GM19025 (cell line): ENCODE data around the gene FSD1.
"Not testable (repeated sequence)": the region's sequence is repeated elsewhere in the genome, so short reads cannot be mapped to it uniquely, and the experiment has no call there.

Source experiments
- ATAC-seq: cut with Tn5 transposase; IDR thresholded peaks from one replicate; pipeline ENCODE4 v1.9.1; 2021; ENCODE audit warnings: mild to moderate bottlenecking, low read depth, moderate library complexity; ENCODE audit not compliant: unreplicated experiment

FSD1 gene

DNA sequence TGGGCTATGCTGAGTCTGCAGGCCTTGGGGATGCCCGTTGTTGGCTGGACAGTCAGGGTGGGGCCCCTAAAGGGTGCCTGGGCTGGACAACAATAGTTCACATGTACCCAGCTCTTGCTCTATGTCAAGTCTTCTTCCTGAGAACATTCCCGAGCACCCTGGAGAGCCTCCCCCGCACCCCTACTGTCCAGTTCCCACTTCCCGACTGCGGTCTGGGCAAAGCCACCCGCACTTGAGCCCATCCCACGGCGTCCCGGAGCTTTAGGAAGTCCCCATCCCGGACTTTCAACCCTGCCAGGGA lies 37.9 kb downstream of the FSD1 start:
- no peak for ATAC-seq

- ATAC-seq, result peak; percentile 89
Measured at GRCh38 chr19:4342615-4343369, 38.4 kb downstream of the FSD1 start.

- ATAC-seq, result peak; percentile 47
Measured at GRCh38 chr19:4343370-4344307, 39.2 kb downstream of the FSD1 start, which contains the start of gene MPND. Gene MPND, plus strand, starts transcription at chr19:4343562. Its CDS starts 32 bp downstream, at chr19:4343594.

DNA sequence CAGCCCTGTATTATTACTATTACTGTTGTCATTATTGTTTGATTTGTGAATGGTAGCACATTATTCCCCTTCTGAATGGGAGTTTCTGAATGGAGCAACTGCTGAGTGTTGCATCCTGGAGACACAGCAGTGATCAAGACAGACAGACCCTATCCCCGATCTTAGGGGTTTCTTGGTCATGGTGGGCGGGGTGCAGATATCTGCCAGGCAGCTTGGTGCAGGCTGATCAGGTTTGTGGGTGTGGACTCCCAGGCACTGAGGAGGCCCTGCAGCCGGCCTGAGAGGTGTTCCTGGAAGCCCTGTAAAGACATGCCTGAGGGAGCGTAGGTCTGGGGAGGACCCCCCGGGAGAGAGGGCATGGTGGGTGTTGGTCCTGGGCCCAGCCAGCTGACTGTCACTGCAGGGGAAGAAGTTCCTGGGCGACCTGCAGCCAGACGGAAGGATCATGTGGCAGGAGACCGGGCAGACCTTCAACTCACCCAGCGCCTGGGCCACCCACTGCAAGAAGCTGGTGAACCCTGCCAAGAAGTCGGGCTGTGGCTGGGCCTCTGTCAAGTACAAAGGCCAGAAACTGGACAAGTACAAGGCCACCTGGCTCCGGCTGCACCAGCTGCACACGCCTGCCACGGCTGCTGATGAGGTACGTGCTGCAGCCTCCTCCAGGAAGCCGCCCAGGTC lies 41.1 kb downstream of the FSD1 start:
- no peak for ATAC-seq

DNA sequence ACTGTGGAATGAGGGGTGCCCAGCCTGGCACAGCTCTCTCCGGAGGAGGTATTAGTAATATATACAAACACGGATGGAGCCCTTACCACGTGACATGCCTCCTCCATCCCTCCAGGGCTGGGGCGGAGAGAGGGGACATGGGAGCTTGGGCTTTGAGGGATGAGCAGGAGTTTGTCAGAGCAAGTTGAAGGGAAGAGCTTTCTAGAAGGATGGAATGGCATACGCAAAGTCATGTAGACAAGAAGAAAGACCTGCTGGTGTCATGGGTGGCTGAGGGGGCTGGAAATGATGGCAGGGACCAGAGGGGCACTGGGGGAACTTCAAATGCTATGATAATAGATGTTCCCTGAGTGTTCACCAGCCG lies 41.6 kb downstream of the FSD1 start:
- no peak for ATAC-seq

GRCh38 chr19:4347521-4347920 lies 43.1 kb downstream of the FSD1 start:
- ATAC-seq, result no peak

DNA sequence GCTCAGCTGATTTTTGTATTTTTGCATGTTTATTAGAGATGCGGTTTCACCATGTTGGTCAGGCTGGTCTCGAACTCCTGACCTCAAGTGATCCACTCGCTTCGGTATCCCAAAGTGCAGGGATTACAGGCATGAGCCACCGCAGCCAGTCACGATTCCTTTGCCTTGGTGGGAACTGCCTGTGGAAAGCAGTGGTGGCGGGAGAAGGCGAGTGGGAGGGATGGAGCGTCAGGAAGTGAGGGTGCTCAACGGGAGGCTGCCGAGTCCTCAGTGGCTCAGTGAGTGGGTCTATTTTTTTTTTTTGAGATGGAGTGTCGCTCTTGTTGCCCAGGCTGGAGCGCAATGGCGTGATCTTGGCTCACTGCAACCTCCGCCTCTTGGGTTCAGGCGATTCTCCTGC lies 44.8 kb downstream of the FSD1 start:
- ATAC-seq, result not testable (repeated sequence)

DNA sequence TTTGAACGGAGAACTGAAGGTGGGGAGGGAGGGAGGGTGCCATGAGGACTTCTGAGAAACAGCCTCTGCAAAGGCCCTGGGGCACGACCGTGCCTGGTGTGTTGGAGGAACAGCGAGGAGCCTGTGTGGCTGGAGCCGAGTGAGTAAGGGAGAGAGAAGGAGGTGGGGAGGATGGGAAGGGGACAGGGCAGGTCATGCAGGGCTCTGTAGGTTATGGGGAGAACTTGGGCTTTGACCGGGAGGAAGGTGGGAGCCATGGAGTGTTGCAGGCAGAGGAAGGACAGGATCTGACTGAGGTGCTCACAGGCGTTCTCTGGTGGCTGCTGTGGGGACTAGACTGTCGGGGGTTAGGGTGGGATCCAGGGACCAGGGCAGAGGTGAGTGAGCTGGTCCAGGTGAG lies 45.7 kb downstream of the FSD1 start:
- ATAC-seq, result no peak

DNA sequence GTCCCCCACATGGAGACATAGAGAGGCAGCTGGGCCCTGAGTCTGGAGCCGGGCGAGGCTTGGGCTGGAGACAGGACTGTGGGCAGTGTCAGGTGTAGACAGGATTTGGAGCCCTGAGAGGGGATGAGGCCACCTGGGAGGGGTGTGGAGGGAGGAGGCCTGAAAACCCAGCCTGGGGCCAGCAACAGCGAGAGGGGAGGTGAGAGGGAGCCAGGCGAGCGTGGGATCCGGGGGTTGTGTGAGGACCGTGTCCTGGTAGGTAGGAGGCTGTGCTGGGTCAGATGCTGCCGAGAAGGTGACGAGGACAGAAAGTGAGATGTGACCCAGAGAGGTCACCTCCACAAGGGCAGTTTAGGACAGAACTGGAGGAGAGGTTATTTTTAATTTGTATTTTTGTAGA lies 46.3 kb downstream of the FSD1 start:
- ATAC-seq, result no peak

DNA sequence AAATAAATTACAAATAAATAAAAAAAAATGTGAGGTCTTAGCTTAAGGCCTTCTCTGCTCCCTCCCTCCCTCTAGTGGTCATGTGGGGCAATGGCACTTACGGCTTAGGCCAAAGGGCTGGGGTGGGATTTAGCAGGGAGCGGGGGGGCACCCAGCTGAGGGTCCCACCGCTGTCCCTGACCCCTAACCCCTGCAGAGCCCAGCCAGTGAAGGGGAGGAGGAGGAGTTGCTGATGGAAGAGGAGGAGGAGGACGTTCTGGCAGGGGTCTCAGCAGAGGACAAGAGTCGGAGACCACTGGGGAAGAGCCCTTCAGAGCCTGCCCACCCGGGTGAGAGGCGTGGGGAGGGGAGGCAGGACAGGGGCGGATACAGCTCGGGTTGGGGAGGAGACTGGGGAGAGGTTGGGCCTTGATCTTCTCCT lies 48.3 kb downstream of the FSD1 start:
- ATAC-seq, result no peak

- no peak for ATAC-seq
Measured at GRCh38 chr19:4354282-4354681, 49.9 kb downstream of the FSD1 start.

DNA sequence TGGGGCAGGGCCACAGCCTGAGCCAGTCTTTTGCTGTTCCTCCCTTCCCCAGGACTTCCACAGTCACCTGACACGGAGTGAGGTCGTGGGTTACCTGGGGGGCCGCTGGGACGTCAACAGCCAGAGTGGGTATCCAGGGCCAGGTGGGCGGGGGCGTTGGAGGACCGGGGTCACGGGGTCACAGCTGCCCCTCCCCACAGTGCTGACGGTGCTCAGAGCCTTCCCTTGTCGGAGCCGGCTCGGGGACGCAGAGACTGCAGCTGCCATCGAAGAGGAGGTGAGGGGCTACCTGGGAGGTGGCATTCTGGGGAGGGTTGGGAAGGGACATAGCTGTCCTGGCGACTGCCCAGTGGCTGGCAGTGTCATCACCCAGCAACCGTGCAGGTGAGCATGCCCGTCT lies 50.5 kb downstream of the FSD1 start:
- no peak for ATAC-seq

- ATAC-seq, result no peak
Measured at GRCh38 chr19:4357095-4357797, 52.8 kb downstream of the FSD1 start.

DNA sequence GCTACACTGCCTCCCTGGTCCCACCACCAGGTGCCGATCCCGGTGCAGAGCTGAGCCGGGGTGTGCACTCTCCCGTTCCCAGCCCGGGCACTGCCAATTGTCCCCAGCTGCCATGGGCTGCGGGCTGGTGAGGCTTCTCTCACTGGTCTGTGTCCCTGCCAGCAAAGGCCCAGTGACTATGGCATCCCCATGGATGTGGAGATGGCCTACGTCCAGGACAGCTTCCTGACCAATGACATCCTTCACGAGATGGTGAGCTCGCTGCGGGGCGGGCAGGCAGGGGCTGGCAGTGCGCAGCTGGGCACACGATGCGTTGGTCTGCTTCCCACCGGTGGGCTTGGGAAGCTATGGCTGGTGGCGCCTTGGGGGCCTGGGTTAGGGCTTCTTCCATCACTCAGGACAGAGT lies 53.5 kb downstream of the FSD1 start:
- no peak for ATAC-seq

- no peak for ATAC-seq
Measured at GRCh38 chr19:4358709-4359626, 54.6 kb downstream of the FSD1 start.

DNA sequence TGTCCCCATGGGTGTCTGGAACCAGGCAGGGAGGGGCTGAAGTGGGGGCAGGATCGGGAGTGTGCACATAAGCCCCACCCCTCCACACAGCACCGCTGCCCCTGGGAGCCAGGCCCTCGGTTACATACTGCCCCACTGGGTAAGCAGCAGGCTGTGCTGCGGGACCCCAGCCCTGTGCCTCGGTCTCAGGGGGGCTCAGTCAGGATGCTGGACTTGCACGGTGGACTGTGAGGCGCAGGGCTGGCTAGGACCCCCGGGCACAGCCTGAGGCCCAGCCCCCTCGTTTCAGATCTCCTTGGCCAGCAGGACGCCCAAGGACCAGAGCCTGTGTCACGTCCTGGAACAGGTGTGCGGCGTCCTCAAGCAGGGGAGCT lies 55.2 kb downstream of the FSD1 start:
- no peak for ATAC-seq

DNA sequence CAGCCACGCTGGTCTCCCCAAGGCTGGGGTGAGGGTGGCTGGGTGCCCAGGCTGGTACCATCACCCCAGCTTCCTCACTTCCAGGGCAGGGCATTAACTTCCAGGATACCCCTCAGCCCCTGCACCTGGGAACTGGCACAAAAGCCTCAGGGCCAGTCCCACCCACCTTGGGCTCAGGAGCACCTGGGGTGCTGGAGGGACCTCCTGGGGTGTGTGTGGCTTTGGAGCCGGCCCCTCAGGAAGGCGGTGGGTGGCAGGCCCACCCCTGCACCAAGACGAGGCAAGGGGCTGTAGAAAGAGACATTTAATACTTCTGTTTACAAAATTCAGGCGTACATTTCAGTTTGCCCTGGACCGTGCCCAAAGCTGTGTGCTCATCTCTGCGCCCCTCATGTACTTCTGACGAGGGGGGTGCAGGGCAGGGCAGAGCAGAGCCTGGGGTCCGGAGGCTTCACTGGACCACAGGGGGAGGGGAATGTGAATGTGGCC lies 55.7 kb downstream of the FSD1 start:
- ATAC-seq, result no peak

- no peak for ATAC-seq
Measured at GRCh38 chr19:4360641-4361151, 56.3 kb downstream of the FSD1 start.
